SK-N-SH (cell line): Measurements from ENCODE around the gene AP1S3. TPM values are rescaled to one million over a fixed set of nuclear protein-coding genes. Genes with fewer than 3 reads are reported as not detected.

Experiments used
- CTCF ChIA-PET: fragments of 300-600, 350-600 bp; formaldehyde crosslinking; extraction: SDS; loops from one replicate; lab custom pipeline; 2021; lab: Yijun Ruan, JAX
- POLR2A ChIA-PET: fragments of 350-600 bp; sonication (Branson Sonifier 250); formaldehyde crosslinking; extraction: SDS; loops from one replicate; lab custom pipeline; 2020; ENCODE audit warnings: antibody characterized with exemption, inconsistent platforms; lab: Yijun Ruan, JAX
- DNase-seq: peaks from one replicate; pipeline ENCODE4 v3.0.0; 2012
- H2AFZ ChIP-seq: fragments of 200-600 bp; sonication (generic); 2 replicates; pipeline ENCODE4 v1.8.1; 2016; ENCODE audit warnings: antibody characterized with exemption, mild to moderate bottlenecking, low read depth
- H3F3A ChIP-seq: fragments of 200-600 bp; sonication (generic); replicated peaks from 2 replicates; pipeline ENCODE3; 2016; ENCODE audit warnings: antibody characterized with exemption, mild to moderate bottlenecking; ENCODE audit not compliant: insufficient read depth
- H3K27ac ChIP-seq, 2 experiments: fragments of 200-500 bp in 1 of 2; fragments of 200-600 bp in 1 of 2; sonication (Bioruptor generic) in 1 of 2; sonication (generic), shearing (Covaris generic) in 1 of 2; 2 replicates each; pipeline versions ENCODE4 v1.5.1 to v1.6.1; 2014 to 2016; ENCODE audit warnings: low read depth in 2 of 2, inconsistent platforms in 1 of 2, low read length in 1 of 2, mild to moderate bottlenecking in 1 of 2, mixed read lengths in 1 of 2
- H3K27me3 ChIP-seq: fragments of 200-600 bp; sonication (generic), shearing (Covaris generic); 2 replicates; pipeline ENCODE4 v1.6.1; 2016; ENCODE audit warnings: mixed run types; ENCODE audit not compliant: insufficient read depth
- H3K36me3 ChIP-seq, 2 experiments: fragments of 200-500 bp in 1 of 2; fragments of 200-600 bp in 1 of 2; sonication (Bioruptor generic) in 1 of 2; sonication (generic) in 1 of 2; replicated peaks in 1 of 2; 2 replicates each; pipeline versions ENCODE3 to v1.5.1; 2014 to 2016; ENCODE audit warnings: low read length in 1 of 2, mild to moderate bottlenecking in 1 of 2; ENCODE audit not compliant: insufficient read depth in 2 of 2, control insufficient read depth in 1 of 2
- H3K4me1 ChIP-seq, 2 experiments: fragments of 200-500 bp in 1 of 2; fragments of 200-600 bp in 1 of 2; sonication (Bioruptor generic) in 1 of 2; sonication (generic), shearing (Covaris generic) in 1 of 2; 2 replicates each; pipeline versions ENCODE4 v1.5.1 to v1.6.1; 2014 to 2016; ENCODE audit warnings: low read depth in 1 of 2, low read length in 1 of 2, mixed run types in 1 of 2; ENCODE audit not compliant: insufficient read depth in 2 of 2, control insufficient read depth in 1 of 2
- H3K4me2 ChIP-seq: fragments of 200-600 bp; sonication (generic), shearing (Covaris generic); 2 replicates; pipeline ENCODE4 v1.6.1; 2017; ENCODE audit warnings: mixed run types
- H3K4me3 ChIP-seq, 2 experiments: fragments of 200-500 bp in 1 of 2; fragments of 200-600 bp in 1 of 2; sonication (Bioruptor generic) in 1 of 2; sonication (generic), shearing (Covaris generic) in 1 of 2; 2 replicates each; pipeline versions ENCODE4 v1.5.1 to v1.8.1; 2014 to 2016; ENCODE audit warnings: low read depth in 2 of 2, inconsistent platforms in 1 of 2, low read length in 1 of 2, mild to moderate bottlenecking in 1 of 2, mixed read lengths in 1 of 2, moderate library complexity in 1 of 2
- H3K79me2 ChIP-seq: fragments of 200-600 bp; sonication (generic); 2 replicates; pipeline ENCODE4 v1.8.1; 2017; ENCODE audit warnings: mild to moderate bottlenecking; ENCODE audit not compliant: insufficient read depth
- H3K9ac ChIP-seq: fragments of 200-600 bp; sonication (generic); 2 replicates; pipeline ENCODE4 v1.6.1; 2017; ENCODE audit warnings: mixed run types
- H3K9me2 ChIP-seq: fragments of 200-600 bp; sonication (generic); 2 replicates; pipeline ENCODE4 v1.6.1; 2017; ENCODE audit warnings: mixed run types
- H3K9me3 ChIP-seq: fragments of 200-600 bp; sonication (generic); 2 replicates; pipeline ENCODE4 v1.6.1; 2017; ENCODE audit warnings: mixed run types, mild to moderate bottlenecking, moderate library complexity
- H4K20me1 ChIP-seq: fragments of 200-600 bp; sonication (generic); 2 replicates; pipeline ENCODE4 v1.6.1; 2017; ENCODE audit warnings: mild to moderate bottlenecking, mixed run types; ENCODE audit not compliant: insufficient read depth
- EP300 ChIP-seq, 2 experiments: IDR thresholded peaks; 2 replicates each; pipeline versions ENCODE4 v1.4.0 to v1.6.1; 2012; ENCODE audit warnings: borderline replicate concordance in 1 of 2, low read depth in 1 of 2, low read length in 1 of 2
- FOSL2 ChIP-seq: IDR thresholded peaks from 2 replicates; pipeline ENCODE4 v1.4.0; 2012; ENCODE audit warnings: low read depth, mild to moderate bottlenecking, moderate library complexity, borderline replicate concordance
- GABPA ChIP-seq: IDR thresholded peaks from 2 replicates; pipeline ENCODE4 v1.4.0; 2012; ENCODE audit warnings: low read depth, mild to moderate bottlenecking
- JUND ChIP-seq: IDR thresholded peaks from 2 replicates; pipeline ENCODE4 v1.4.0; 2012
- MEF2A ChIP-seq: IDR thresholded peaks from 2 replicates; pipeline ENCODE4 v1.4.0; 2012; ENCODE audit warnings: low read depth, borderline replicate concordance
- RAD21 ChIP-seq: IDR thresholded peaks from 2 replicates; pipeline ENCODE4 v1.6.1; 2012; ENCODE audit warnings: mild to moderate bottlenecking, low read length
- RCOR1 ChIP-seq: fragments of 150-350 bp; IDR thresholded peaks from 2 replicates; pipeline ENCODE4 v1.6.1; 2017; ENCODE audit warnings: antibody characterized with exemption, low read length
- RFX5 ChIP-seq: IDR thresholded peaks from 2 replicates; pipeline ENCODE4 v1.6.1; 2012; ENCODE audit warnings: mild to moderate bottlenecking, improper control_type of control experiment, low read length
- SIN3A ChIP-seq: IDR thresholded peaks from 2 replicates; pipeline ENCODE4 v1.6.1; 2012; ENCODE audit warnings: low read depth, mild to moderate bottlenecking, low read length, moderate library complexity, borderline replicate concordance
- SMC3 ChIP-seq: IDR thresholded peaks from 2 replicates; pipeline ENCODE4 v1.6.1; 2012; ENCODE audit warnings: low read depth, low read length, improper control_type of control experiment
- WGBS: methylation state at CpG from one replicate; pipeline ENCODE4 v1.1.6; 2017; ENCODE audit warnings: low lambda C conversion rate; 5-methylcytosine and 5-hydroxymethylcytosine counted together
- polyA plus RNA-seq, 3 experiments: library from polyadenylated mRNA; depleted of rRNA; stranded (reverse); fragments of >200 nt; gene quantifications; 2 replicates each; pipeline ENCODE4 v1.2.3, GENCODE V29; 2012
- TF ChIP-seq, protein P1 (sequence below): fragments of 150-350 bp; IDR thresholded peaks from 2 replicates; pipeline ENCODE4 v1.6.1; 2016; ENCODE audit warnings: mild to moderate bottlenecking, low read depth, low read length
- TF ChIP-seq, protein P2 (sequence below): fragments of 200-600 bp; sonication (generic); IDR thresholded peaks from 2 replicates; pipeline ENCODE4 v1.6.1; 2017; ENCODE audit warnings: antibody characterized with exemption, mild to moderate bottlenecking, moderate library complexity
- TF ChIP-seq, protein P3 (sequence below): IDR thresholded peaks from 2 replicates; pipeline ENCODE4 v1.4.0; 2012; ENCODE audit warnings: low read depth, borderline replicate concordance
- TF ChIP-seq, protein P4 (sequence below): IDR thresholded peaks from 2 replicates; pipeline ENCODE4 v1.6.1; 2012; ENCODE audit warnings: mild to moderate bottlenecking, low read depth, low read length, moderate library complexity
- TF ChIP-seq, protein P5 (sequence below): fragments of 150-350 bp; IDR thresholded peaks from 2 replicates; pipeline ENCODE4 v1.6.1; 2017; ENCODE audit warnings: antibody characterized with exemption, low read length, low read depth, borderline replicate concordance
- TF ChIP-seq, protein P6 (sequence below): IDR thresholded peaks from 2 replicates; pipeline ENCODE4 v1.4.0; 2012; ENCODE audit warnings: low read depth

AP1S3 gene
- polyA plus RNA-seq, 1 of the 3 experiments (the other 2 are of a cell fraction) = 4.8 TPM

DNA sequence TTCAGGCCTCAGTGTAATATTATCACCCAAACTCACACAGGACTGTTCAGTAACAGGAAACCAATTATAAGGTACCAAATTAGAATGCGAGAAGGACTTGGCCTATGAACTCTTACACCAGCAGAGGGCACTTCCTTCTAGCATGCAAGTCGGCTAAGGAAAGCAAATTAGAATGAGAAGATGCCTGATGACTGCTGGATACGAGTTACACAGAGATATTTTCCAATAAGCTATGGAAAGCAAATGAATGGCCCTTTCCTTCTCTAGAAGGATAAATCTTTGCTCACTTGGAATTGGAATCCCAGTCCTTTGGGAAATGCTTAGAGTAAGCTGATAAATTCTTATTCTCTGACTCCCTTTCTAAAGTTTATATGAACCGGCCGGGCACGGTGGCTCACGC lies 109.8 kb downstream of the AP1S3 start:
- WGBS = 82% methylated on average over 7 of the region's 7 CpGs

More for the DNA sequence above, 109.8 kb downstream of the AP1S3 start:
- Histone ChIP-seq H3K36me3 (no peaks in the 10 kb centered on the region), H2AFZ (no peak overlapping the region), H3K27ac (peak overlapping the region in 1 of 2 experiments; percentile 97; a peak in 2 of 4 replicates), H3K9ac (no peak overlapping the region), H3K9me3 (no peaks in the 10 kb centered on the region), H3K4me1 (peaks cover 16 to 35% of the 10 kb centered on the region in 2 experiments; a peak in 3 of 4 replicates), H3F3A (peaks cover 23% of the 10 kb centered on the region), H3K79me2 (no peaks in the 10 kb centered on the region), H3K27me3 (no peaks in the 10 kb centered on the region), H3K9me2 (no peaks in the 10 kb centered on the region), H3K4me2 (no peak overlapping the region), H3K4me3 (no peak overlapping the region), H4K20me1 (no peaks in the 10 kb centered on the region)
- peak; percentile 9 for DNase-seq
- ChIA-PET CTCF (interaction anchor here (0.7 to 1.8 kb wide), 2 partner anchors 23 to 71 kb away, joined by 3 to 8 read pairs; no protein-coding TSS in a partner anchor), POLR2A (no interaction called here)
- TF ChIP-seq FOSL2 (no peak), GABPA (no peak), SMC3 (peak; percentile 55), RFX5 (no peak), RCOR1 (no peak), EP300 (IDR thresholded peaks at IDR 0.05; ENCODE audit: borderline replicate concordance in 1 of 2, low read depth in 1 of 2, low read length in 1 of 2) (no peak), RAD21 (peak; percentile 52), MEF2A (no peak), JUND (no peak), SIN3A (no peak)
- TF ChIP-seq, protein P1, sequence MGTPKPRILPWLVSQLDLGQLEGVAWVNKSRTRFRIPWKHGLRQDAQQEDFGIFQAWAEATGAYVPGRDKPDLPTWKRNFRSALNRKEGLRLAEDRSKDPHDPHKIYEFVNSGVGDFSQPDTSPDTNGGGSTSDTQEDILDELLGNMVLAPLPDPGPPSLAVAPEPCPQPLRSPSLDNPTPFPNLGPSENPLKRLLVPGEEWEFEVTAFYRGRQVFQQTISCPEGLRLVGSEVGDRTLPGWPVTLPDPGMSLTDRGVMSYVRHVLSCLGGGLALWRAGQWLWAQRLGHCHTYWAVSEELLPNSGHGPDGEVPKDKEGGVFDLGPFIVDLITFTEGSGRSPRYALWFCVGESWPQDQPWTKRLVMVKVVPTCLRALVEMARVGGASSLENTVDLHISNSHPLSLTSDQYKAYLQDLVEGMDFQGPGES = no peak
- TF ChIP-seq, protein P2, sequence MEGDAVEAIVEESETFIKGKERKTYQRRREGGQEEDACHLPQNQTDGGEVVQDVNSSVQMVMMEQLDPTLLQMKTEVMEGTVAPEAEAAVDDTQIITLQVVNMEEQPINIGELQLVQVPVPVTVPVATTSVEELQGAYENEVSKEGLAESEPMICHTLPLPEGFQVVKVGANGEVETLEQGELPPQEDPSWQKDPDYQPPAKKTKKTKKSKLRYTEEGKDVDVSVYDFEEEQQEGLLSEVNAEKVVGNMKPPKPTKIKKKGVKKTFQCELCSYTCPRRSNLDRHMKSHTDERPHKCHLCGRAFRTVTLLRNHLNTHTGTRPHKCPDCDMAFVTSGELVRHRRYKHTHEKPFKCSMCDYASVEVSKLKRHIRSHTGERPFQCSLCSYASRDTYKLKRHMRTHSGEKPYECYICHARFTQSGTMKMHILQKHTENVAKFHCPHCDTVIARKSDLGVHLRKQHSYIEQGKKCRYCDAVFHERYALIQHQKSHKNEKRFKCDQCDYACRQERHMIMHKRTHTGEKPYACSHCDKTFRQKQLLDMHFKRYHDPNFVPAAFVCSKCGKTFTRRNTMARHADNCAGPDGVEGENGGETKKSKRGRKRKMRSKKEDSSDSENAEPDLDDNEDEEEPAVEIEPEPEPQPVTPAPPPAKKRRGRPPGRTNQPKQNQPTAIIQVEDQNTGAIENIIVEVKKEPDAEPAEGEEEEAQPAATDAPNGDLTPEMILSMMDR = peak; percentile 69
- TF ChIP-seq, protein P3, sequence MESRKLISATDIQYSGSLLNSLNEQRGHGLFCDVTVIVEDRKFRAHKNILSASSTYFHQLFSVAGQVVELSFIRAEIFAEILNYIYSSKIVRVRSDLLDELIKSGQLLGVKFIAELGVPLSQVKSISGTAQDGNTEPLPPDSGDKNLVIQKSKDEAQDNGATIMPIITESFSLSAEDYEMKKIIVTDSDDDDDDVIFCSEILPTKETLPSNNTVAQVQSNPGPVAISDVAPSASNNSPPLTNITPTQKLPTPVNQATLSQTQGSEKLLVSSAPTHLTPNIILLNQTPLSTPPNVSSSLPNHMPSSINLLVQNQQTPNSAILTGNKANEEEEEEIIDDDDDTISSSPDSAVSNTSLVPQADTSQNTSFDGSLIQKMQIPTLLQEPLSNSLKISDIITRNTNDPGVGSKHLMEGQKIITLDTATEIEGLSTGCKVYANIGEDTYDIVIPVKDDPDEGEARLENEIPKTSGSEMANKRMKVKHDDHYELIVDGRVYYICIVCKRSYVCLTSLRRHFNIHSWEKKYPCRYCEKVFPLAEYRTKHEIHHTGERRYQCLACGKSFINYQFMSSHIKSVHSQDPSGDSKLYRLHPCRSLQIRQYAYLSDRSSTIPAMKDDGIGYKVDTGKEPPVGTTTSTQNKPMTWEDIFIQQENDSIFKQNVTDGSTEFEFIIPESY = no peak
- TF ChIP-seq, protein P4, sequence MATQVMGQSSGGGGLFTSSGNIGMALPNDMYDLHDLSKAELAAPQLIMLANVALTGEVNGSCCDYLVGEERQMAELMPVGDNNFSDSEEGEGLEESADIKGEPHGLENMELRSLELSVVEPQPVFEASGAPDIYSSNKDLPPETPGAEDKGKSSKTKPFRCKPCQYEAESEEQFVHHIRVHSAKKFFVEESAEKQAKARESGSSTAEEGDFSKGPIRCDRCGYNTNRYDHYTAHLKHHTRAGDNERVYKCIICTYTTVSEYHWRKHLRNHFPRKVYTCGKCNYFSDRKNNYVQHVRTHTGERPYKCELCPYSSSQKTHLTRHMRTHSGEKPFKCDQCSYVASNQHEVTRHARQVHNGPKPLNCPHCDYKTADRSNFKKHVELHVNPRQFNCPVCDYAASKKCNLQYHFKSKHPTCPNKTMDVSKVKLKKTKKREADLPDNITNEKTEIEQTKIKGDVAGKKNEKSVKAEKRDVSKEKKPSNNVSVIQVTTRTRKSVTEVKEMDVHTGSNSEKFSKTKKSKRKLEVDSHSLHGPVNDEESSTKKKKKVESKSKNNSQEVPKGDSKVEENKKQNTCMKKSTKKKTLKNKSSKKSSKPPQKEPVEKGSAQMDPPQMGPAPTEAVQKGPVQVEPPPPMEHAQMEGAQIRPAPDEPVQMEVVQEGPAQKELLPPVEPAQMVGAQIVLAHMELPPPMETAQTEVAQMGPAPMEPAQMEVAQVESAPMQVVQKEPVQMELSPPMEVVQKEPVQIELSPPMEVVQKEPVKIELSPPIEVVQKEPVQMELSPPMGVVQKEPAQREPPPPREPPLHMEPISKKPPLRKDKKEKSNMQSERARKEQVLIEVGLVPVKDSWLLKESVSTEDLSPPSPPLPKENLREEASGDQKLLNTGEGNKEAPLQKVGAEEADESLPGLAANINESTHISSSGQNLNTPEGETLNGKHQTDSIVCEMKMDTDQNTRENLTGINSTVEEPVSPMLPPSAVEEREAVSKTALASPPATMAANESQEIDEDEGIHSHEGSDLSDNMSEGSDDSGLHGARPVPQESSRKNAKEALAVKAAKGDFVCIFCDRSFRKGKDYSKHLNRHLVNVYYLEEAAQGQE = no peak
- TF ChIP-seq, protein P5, sequence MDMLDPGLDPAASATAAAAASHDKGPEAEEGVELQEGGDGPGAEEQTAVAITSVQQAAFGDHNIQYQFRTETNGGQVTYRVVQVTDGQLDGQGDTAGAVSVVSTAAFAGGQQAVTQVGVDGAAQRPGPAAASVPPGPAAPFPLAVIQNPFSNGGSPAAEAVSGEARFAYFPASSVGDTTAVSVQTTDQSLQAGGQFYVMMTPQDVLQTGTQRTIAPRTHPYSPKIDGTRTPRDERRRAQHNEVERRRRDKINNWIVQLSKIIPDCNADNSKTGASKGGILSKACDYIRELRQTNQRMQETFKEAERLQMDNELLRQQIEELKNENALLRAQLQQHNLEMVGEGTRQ = no peak
- TF ChIP-seq, protein P6, sequence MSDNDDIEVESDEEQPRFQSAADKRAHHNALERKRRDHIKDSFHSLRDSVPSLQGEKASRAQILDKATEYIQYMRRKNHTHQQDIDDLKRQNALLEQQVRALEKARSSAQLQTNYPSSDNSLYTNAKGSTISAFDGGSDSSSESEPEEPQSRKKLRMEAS = no peak
